Mesodermal cell (in vitro differentiated cells): ENCODE measurements around the gene MTARC1.

Source experiments
- H3K27ac ChIP-seq: 2 replicates; pipeline ENCODE4 v1.7.0; 2013; ENCODE audit warnings: mild to moderate bottlenecking, low read depth, low read length, moderate library complexity; ENCODE audit not compliant: severe bottlenecking
- H3K36me3 ChIP-seq: 2 replicates; pipeline ENCODE4 v1.7.1; 2013; ENCODE audit warnings: mild to moderate bottlenecking, low read length, moderate library complexity; ENCODE audit not compliant: control insufficient read depth, insufficient read depth
- H3K4me1 ChIP-seq: one replicate; pipeline ENCODE4 v1.7.1; 2013; ENCODE audit warnings: mild to moderate bottlenecking, low read length; ENCODE audit not compliant: insufficient read depth, control insufficient read depth, poor library complexity, severe bottlenecking
- H3K4me3 ChIP-seq: 2 replicates; pipeline ENCODE4 v1.7.0; 2013; ENCODE audit warnings: low read length, control low read depth, mild to moderate bottlenecking; ENCODE audit not compliant: insufficient read depth, poor library complexity, severe bottlenecking; ENCODE audit errors: extremely low read depth
- H3K9me3 ChIP-seq: 2 replicates; pipeline ENCODE4 v1.7.1; 2013; ENCODE audit warnings: mild to moderate bottlenecking, low read length, moderate library complexity; ENCODE audit not compliant: control insufficient read depth
- WGBS, 2 experiments: methylation state at CpG; one replicate each; pipeline ENCODE4 v1.1.5; 2013; ENCODE audit warnings: missing lambda C conversion rate in 2 of 2; ENCODE audit not compliant: insufficient coverage in 2 of 2; 5-methylcytosine and 5-hydroxymethylcytosine counted together

The MTARC1 gene

GRCh38 chr1:220833436-220833835 is 46.7 kb downstream of the MTARC1 start:
- Histone ChIP-seq H3K9me3 (no peaks in the 10 kb centered on the region), H3K27ac (no peak overlapping the region), H3K4me1 (peaks cover 2% of the 10 kb centered on the region), H3K36me3 (no peaks in the 10 kb centered on the region), H3K4me3 (no peak overlapping the region)
- 100% methylated on average over 1 of the region's 2 CpGs for WGBS, 2 experiments

GRCh38 chr1:220834155-220834870 is 47.6 kb downstream of the MTARC1 start:
- WGBS, 2 experiments = 77 to 96% methylated on average over 4 of the region's 4 CpGs
- Histone ChIP-seq H3K27ac (no peak overlapping the region), H3K36me3 (no peaks in the 10 kb centered on the region)

More at GRCh38 chr1:220834155-220834870, 47.6 kb downstream of the MTARC1 start:
- H3K4me1 ChIP-seq = peaks cover 2% of the 10 kb centered on the region
- no peak overlapping the region for H3K4me3 ChIP-seq
- no peaks in the 10 kb centered on the region for H3K9me3 ChIP-seq
